ENCODE results near the gene PHF1.
"Not testable (repeated sequence)": the region's sequence is repeated elsewhere in the genome, so short reads cannot be mapped to it uniquely, and the experiment has no call there.

Gene PHF1

GRCh38 chr6:33391278-33391921 is 19.4 kb upstream of the PHF1 start, which contains the start of gene KIFC1:
Gene KIFC1 (plus strand): TSS chr6:33391823. CDS start chr6:33391986, 163 bp downstream.
- in situ Hi-C loops (cut with MboI; ENCODE audit: low sequenced_read_pairs), result no loop called here

- in situ Hi-C loops (cut with MboI; ENCODE audit: low sequenced_read_pairs), result no loop called here
Observed at GRCh38 chr6:33391922-33392594, 18.8 kb upstream of the PHF1 start.

GRCh38 chr6:33392595-33392948 is 18.2 kb upstream of the PHF1 start:
- in situ Hi-C loops (cut with MboI; ENCODE audit: low sequenced_read_pairs), result no loop called here

- in situ Hi-C loops (cut with MboI; ENCODE audit: low sequenced_read_pairs), result no loop called here
Observed at GRCh38 chr6:33392979-33393378, 17.8 kb upstream of the PHF1 start.

GRCh38 chr6:33397541-33397940 is 13.3 kb upstream of the PHF1 start:
- in situ Hi-C loops (cut with MboI; ENCODE audit: low sequenced_read_pairs), result no loop called here

GRCh38 chr6:33398601-33399000 is 12.2 kb upstream of the PHF1 start:
- in situ Hi-C loops (cut with MboI; ENCODE audit: low sequenced_read_pairs), result not testable (repeated sequence)

GRCh38 chr6:33399881-33400280 is 10.9 kb upstream of the PHF1 start:
- in situ Hi-C loops (cut with MboI; ENCODE audit: low sequenced_read_pairs), result not testable (repeated sequence)

- in situ Hi-C loops (cut with MboI; ENCODE audit: low sequenced_read_pairs), result no loop called here
Observed at GRCh38 chr6:33404884-33405283, 5.9 kb upstream of the PHF1 start.

- in situ Hi-C loops (cut with MboI; ENCODE audit: low sequenced_read_pairs), result no loop called here
Observed at GRCh38 chr6:33405386-33405940, 5.4 kb upstream of the PHF1 start.

- in situ Hi-C loops (cut with MboI; ENCODE audit: low sequenced_read_pairs), result no loop called here
Observed at GRCh38 chr6:33406126-33406525, 4.7 kb upstream of the PHF1 start.

GRCh38 chr6:33407132-33407718 is 3.6 kb upstream of the PHF1 start:
- in situ Hi-C loops (cut with MboI; ENCODE audit: low sequenced_read_pairs), result no loop called here

GRCh38 chr6:33410050-33410710 is 634 bp upstream of the PHF1 start:
- in situ Hi-C loops (cut with MboI; ENCODE audit: low sequenced_read_pairs), result no loop called here

- in situ Hi-C loops (cut with MboI; ENCODE audit: low sequenced_read_pairs), result no loop called here
Observed at GRCh38 chr6:33411632-33412005, 805 bp downstream of the PHF1 start.

GRCh38 chr6:33412140-33413009 is 1.6 kb downstream of the PHF1 start:
- in situ Hi-C loops (cut with MboI; ENCODE audit: low sequenced_read_pairs), result no loop called here

GRCh38 chr6:33413241-33414120 is 2.7 kb downstream of the PHF1 start:
- in situ Hi-C loops (cut with MboI; ENCODE audit: low sequenced_read_pairs), result no loop called here

- in situ Hi-C loops (cut with MboI; ENCODE audit: low sequenced_read_pairs), result no loop called here
Observed at GRCh38 chr6:33414592-33415271, 3.9 kb downstream of the PHF1 start.

- in situ Hi-C loops (cut with MboI; ENCODE audit: low sequenced_read_pairs), result no loop called here
Observed at GRCh38 chr6:33415831-33416230, 5.0 kb downstream of the PHF1 start.

GRCh38 chr6:33416386-33417127 is 5.7 kb downstream of the PHF1 start:
- in situ Hi-C loops (cut with MboI; ENCODE audit: low sequenced_read_pairs), result no loop called here
